ENCODE data around the gene ARHGAP42. TPM values are rescaled to one million over a fixed set of nuclear protein-coding genes. Genes with fewer than 3 reads are reported as not detected.
A peak's percentile ranks its signal among the peaks of the same experiment; 100 is the strongest.
"Not testable (repeated sequence)": the region's sequence is repeated elsewhere in the genome, so short reads cannot be mapped to it uniquely, and the experiment has no call there.

Gene ARHGAP42
- polyA plus RNA-seq, 4 donors = 25.2 to 34.5 (median 30.0) TPM

GRCh38 chr11:100716838-100717237, 29.8 kb downstream of the ARHGAP42 start:
- DNase-seq (ENCODE audit: low read depth in 4 of 4, low spot score in 3 of 4) = no peak

- no peak for DNase-seq (ENCODE audit: low read depth in 4 of 4, low spot score in 3 of 4)
These were observed 32.3 kb downstream of the ARHGAP42 start for GRCh38 chr11:100719362-100719761.

- no peak for DNase-seq (ENCODE audit: low read depth in 4 of 4, low spot score in 3 of 4)
These were observed 32.7 kb downstream of the ARHGAP42 start for GRCh38 chr11:100719809-100720221.

- no peak for DNase-seq (ENCODE audit: low read depth in 4 of 4, low spot score in 3 of 4)
These were observed 39.6 kb downstream of the ARHGAP42 start for GRCh38 chr11:100726680-100727079.

- no peak for DNase-seq (ENCODE audit: low read depth in 4 of 4, low spot score in 3 of 4)
These were observed 40.3 kb downstream of the ARHGAP42 start for GRCh38 chr11:100727410-100727809.

GRCh38 chr11:100730266-100730665, 43.2 kb downstream of the ARHGAP42 start:
- no peak for DNase-seq (ENCODE audit: low read depth in 4 of 4, low spot score in 3 of 4)

GRCh38 chr11:100731471-100731870, 44.4 kb downstream of the ARHGAP42 start:
- no peak for DNase-seq (ENCODE audit: low read depth in 4 of 4, low spot score in 3 of 4)

- no peak for DNase-seq (ENCODE audit: low read depth in 4 of 4, low spot score in 3 of 4)
These were observed 45.9 kb downstream of the ARHGAP42 start for GRCh38 chr11:100732949-100733348.

- DNase-seq (ENCODE audit: low read depth in 4 of 4, low spot score in 3 of 4) = no peak
These were observed 47.8 kb downstream of the ARHGAP42 start for GRCh38 chr11:100734743-100735527.

- no peak for DNase-seq (ENCODE audit: low read depth in 4 of 4, low spot score in 3 of 4)
These were observed 49.0 kb downstream of the ARHGAP42 start for GRCh38 chr11:100735949-100736675.

GRCh38 chr11:100738701-100739270, 51.7 kb downstream of the ARHGAP42 start:
- DNase-seq (ENCODE audit: low read depth in 4 of 4, low spot score in 3 of 4) = no peak

GRCh38 chr11:100739666-100740065, 52.6 kb downstream of the ARHGAP42 start:
- DNase-seq (ENCODE audit: low read depth in 4 of 4, low spot score in 3 of 4) = peak in 3 of 4 donors; percentile 18 to 60 (median 47)

- no peak for DNase-seq (ENCODE audit: low read depth in 4 of 4, low spot score in 3 of 4)
These were observed 53.4 kb downstream of the ARHGAP42 start for GRCh38 chr11:100740440-100740839.

- DNase-seq (ENCODE audit: low read depth in 4 of 4, low spot score in 3 of 4) = no peak
These were observed 55.0 kb downstream of the ARHGAP42 start for GRCh38 chr11:100741866-100742625.

GRCh38 chr11:100746448-100746847, 59.4 kb downstream of the ARHGAP42 start:
- DNase-seq (ENCODE audit: low read depth in 4 of 4, low spot score in 3 of 4) = no peak

GRCh38 chr11:100748153-100748552, 61.1 kb downstream of the ARHGAP42 start:
- DNase-seq (ENCODE audit: low read depth in 4 of 4, low spot score in 3 of 4) = no peak

GRCh38 chr11:100749887-100750565, 62.9 kb downstream of the ARHGAP42 start:
- not testable (repeated sequence) for DNase-seq (ENCODE audit: low read depth in 4 of 4, low spot score in 3 of 4)

- not testable (repeated sequence) for DNase-seq (ENCODE audit: low read depth in 4 of 4, low spot score in 3 of 4)
These were observed 63.4 kb downstream of the ARHGAP42 start for GRCh38 chr11:100750566-100750891.

GRCh38 chr11:100752371-100753171, 65.5 kb downstream of the ARHGAP42 start:
- no peak for DNase-seq (ENCODE audit: low read depth in 4 of 4, low spot score in 3 of 4)

- DNase-seq (ENCODE audit: low read depth in 4 of 4, low spot score in 3 of 4) = no peak
These were observed 66.1 kb downstream of the ARHGAP42 start for GRCh38 chr11:100753172-100753543.
